ENCODE measurements around the gene RELN. TPM values are rescaled to one million over a fixed set of nuclear protein-coding genes. Genes with fewer than 3 reads are reported as not detected.

RELN gene
- total RNA-seq, 4 donors from 2014 or later, result 1.2 to 7.1 (median 3.7) TPM

GRCh38 chr7:103637726-103638125, 351.7 kb downstream of the RELN start:
- no peak for DNase-seq (ENCODE audit: low spot score)
- TF ChIP-seq CTCF (IDR thresholded peaks at IDR 0.05), result no peak

DNA sequence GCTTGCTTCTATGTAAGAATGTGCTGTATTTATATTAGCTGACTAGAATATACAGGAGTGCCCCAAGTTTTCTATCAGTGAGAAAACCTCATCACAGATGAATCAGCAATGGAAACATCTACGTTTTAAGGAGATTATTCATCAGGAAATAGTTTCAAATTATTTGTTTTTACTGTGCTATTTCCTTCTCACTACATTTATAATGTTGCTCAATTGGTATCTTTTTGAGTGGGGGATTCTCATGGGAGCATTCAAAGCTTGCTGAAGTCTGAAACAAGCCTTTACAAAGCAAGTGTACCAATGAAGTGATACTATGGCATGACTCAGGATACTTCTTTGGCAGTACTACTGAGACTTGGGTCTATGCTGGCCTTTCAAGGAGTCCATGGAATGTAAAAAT, 352.4 kb downstream of the RELN start:
- ATAC-seq (ENCODE audit: low FRiP score), result no peak
- DNase-seq (ENCODE audit: low spot score), result no peak
- no peak for TF ChIP-seq CTCF (IDR thresholded peaks at IDR 0.05)

More at GRCh38 chr7:103637726-103638125, 351.7 kb downstream of the RELN start:
- no peak for ATAC-seq (ENCODE audit: low FRiP score)

DNA sequence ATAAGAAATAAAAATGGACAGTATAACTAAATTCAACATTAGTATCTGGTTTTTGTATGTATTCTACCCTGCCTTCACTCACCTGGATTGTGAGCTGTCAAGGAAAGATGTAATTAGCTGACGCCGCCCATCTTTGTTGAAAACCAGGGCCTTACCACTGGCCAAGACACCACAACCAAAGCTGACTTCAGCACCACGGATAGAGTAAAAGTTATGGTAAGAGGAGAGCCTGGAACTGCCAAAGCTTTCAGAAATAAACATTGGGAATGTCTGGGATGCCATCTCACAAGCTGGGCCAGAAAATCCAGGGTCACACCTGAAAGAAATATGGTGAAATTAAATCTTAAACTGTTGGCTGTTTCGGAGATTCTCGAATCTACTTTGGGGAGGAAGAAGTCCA, 353.3 kb downstream of the RELN start:
- ATAC-seq (ENCODE audit: low FRiP score), result no peak
- TF ChIP-seq CTCF (IDR thresholded peaks at IDR 0.05), result no peak
- DNase-seq (ENCODE audit: low spot score), result no peak

DNA sequence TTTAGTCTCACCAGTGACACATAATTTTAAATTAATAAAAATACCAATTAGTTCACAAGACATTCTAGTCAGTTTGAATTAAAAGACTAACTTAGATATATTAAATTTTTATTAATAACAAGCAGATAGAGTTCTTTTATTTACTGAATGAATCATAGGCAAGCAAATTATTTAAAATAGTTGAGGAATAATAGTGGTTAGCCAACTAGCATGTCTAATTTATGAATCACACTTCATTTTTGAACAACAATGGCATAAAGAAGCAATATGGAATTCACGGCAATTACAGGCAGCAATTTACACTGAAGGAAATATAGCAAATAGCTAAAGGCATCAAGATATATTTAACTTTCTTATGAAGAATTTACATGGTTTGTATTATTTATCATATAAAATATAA, 356.5 kb downstream of the RELN start:
- no peak for TF ChIP-seq CTCF (IDR thresholded peaks at IDR 0.05)
- ATAC-seq (ENCODE audit: low FRiP score), result no peak

GRCh38 chr7:103632005-103632639, 357.3 kb downstream of the RELN start:
- no peak for TF ChIP-seq CTCF (IDR thresholded peaks at IDR 0.05)
- ATAC-seq (ENCODE audit: low FRiP score) (no peak), DNase-seq (ENCODE audit: low spot score) (no peak)

More for the DNA sequence above, 356.5 kb downstream of the RELN start:
- no peak for DNase-seq (ENCODE audit: low spot score)

- no peak for TF ChIP-seq CTCF (IDR thresholded peaks at IDR 0.05)
- ATAC-seq (ENCODE audit: low FRiP score) (no peak), DNase-seq (ENCODE audit: low spot score) (no peak)
Measured at GRCh38 chr7:103630318-103630717, 359.1 kb downstream of the RELN start.

GRCh38 chr7:103628742-103629141, 360.7 kb downstream of the RELN start:
- ATAC-seq (ENCODE audit: low FRiP score) (no peak), DNase-seq (ENCODE audit: low spot score) (no peak)
- no peak for TF ChIP-seq CTCF (IDR thresholded peaks at IDR 0.05)

Data from omental fat pad (tissue), 4 donors.